Activated CD4-positive, alpha-beta T cell treated with anti-CD3 and anti-CD28 coated beads for 24 hours (primary cell): ENCODE measurements around the gene KIRREL3.

ENCODE experiments used
- DNase-seq, 2 donors: peaks; one replicate each; pipeline ENCODE4 v3.0.0-alpha.2; 2020; ENCODE audit warnings: low read depth in 2 of 2

KIRREL3 gene

GRCh38 chr11:126830216-126830806, 170.3 kb downstream of the KIRREL3 start:
- DNase-seq = no peak

GRCh38 chr11:126829716-126830115, 170.9 kb downstream of the KIRREL3 start:
- DNase-seq = no peak

- DNase-seq = no peak
These were observed 176.4 kb downstream of the KIRREL3 start for GRCh38 chr11:126824035-126824607.

- no peak for DNase-seq
These were observed 177.3 kb downstream of the KIRREL3 start for GRCh38 chr11:126823274-126823673.

GRCh38 chr11:126821827-126822226, 178.7 kb downstream of the KIRREL3 start:
- no peak for DNase-seq

GRCh38 chr11:126819194-126819593, 181.4 kb downstream of the KIRREL3 start:
- DNase-seq = no peak

- DNase-seq = no peak
These were observed 182.8 kb downstream of the KIRREL3 start for GRCh38 chr11:126817523-126818450.

- DNase-seq = no peak
These were observed 183.5 kb downstream of the KIRREL3 start for GRCh38 chr11:126817096-126817495.

GRCh38 chr11:126816645-126817044, 183.9 kb downstream of the KIRREL3 start:
- DNase-seq = no peak

GRCh38 chr11:126815111-126815510, 185.5 kb downstream of the KIRREL3 start:
- DNase-seq = no peak

GRCh38 chr11:126810776-126811175, 189.8 kb downstream of the KIRREL3 start:
- no peak for DNase-seq

GRCh38 chr11:126809514-126810289, 190.9 kb downstream of the KIRREL3 start:
- no peak for DNase-seq

- DNase-seq = no peak
These were observed 191.7 kb downstream of the KIRREL3 start for GRCh38 chr11:126808836-126809235.

- DNase-seq = no peak
These were observed 192.3 kb downstream of the KIRREL3 start for GRCh38 chr11:126808296-126808695.

- no peak for DNase-seq
These were observed 194.7 kb downstream of the KIRREL3 start for GRCh38 chr11:126805870-126806269.

GRCh38 chr11:126804363-126804762, 196.2 kb downstream of the KIRREL3 start:
- DNase-seq = no peak

GRCh38 chr11:126800009-126800408, 200.6 kb downstream of the KIRREL3 start:
- DNase-seq = no peak

GRCh38 chr11:126797457-126798169, 203.0 kb downstream of the KIRREL3 start:
- no peak for DNase-seq

- DNase-seq = no peak
These were observed 207.0 kb downstream of the KIRREL3 start for GRCh38 chr11:126793596-126793995.

GRCh38 chr11:126791991-126792390, 208.6 kb downstream of the KIRREL3 start:
- no peak for DNase-seq

- DNase-seq = no peak
These were observed 209.1 kb downstream of the KIRREL3 start for GRCh38 chr11:126791446-126791845.
